ENCODE results near the gene FAM72B.
"Not testable (repeated sequence)": the region's sequence is repeated elsewhere in the genome, so short reads cannot be mapped to it uniquely, and the experiment has no call there.

FAM72B gene

DNA sequence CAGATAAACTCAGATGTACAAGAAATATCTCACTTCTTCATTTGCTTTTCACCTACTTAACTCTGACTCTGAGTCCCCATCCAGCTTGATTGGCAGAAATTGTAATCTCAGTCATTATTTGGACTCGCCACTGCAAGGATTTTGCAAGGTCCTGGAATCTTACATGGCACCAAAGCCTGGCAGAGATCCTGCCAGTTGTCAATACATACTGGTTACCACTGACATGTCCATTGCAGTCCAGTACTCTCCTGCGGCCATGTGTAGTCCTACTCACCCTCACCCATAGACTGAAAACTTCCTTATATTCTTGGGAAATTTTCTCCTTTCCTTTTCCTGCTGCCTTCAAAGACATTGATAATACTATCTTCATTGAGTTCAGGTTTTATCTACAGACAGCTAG, 29.3 kb downstream of the FAM72B start:
- H3K4me1 ChIP-seq; H3K9me3 ChIP-seq (replicated peaks in 1 of 11); H3K27ac ChIP-seq; H3K36me3 ChIP-seq; H4K20me1 ChIP-seq; H3K4me3 ChIP-seq; H3K4me2 ChIP-seq; H3K27me3 ChIP-seq; H3K9ac ChIP-seq: not testable (repeated sequence)

- H3K27me3 ChIP-seq; H3K4me3 ChIP-seq; H3K9me3 ChIP-seq (replicated peaks in 1 of 11); H4K20me1 ChIP-seq; H3K36me3 ChIP-seq; H3K4me1 ChIP-seq; H3K9ac ChIP-seq; H3K4me2 ChIP-seq; H3K27ac ChIP-seq: not testable (repeated sequence)
Measured at GRCh38 chr1:121152788-121153187, 31.4 kb downstream of the FAM72B start.

- not testable (repeated sequence) for H3K9me3 ChIP-seq (replicated peaks in 1 of 11); H3K27ac ChIP-seq; H3K4me1 ChIP-seq
Measured at GRCh38 chr1:121151294-121151693, 32.8 kb downstream of the FAM72B start.

DNA sequence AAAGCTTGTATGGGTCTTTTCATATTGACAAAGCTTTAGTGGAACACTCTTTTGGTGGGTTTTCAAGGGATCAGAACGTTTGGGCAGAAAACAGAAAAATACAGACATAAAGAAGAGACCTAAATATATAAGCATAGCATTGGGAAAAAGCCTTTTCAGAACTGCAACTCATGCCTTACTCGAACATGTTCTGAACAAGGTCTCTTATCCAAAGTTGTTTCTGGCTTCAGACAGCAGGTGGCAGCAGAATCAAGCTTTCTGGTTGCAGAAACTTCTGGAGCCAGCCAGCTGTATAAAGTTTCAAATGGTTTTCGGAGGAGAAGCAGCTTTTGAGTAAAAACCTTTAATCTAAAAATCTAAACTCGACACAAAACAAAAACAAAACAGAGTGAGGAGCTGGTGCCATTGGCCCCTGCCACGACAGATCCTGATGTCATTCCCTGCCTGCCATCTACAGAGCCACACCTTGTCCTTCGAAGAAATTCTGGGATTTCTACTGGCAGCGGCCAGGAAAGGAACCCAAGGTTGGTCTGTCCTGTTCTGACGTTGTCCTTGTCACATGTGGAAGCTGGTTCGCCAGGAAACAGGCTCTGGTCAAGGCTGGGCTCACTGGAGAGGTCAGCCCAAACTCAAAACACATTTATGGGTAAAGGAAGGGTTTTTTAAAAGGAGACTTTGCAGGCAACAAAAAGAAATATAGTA, 35.5 kb downstream of the FAM72B start:
- not testable (repeated sequence) for H3K9me3 ChIP-seq (replicated peaks in 1 of 11); H3K27ac ChIP-seq; H4K20me1 ChIP-seq; H3K36me3 ChIP-seq; H3K4me2 ChIP-seq; H3K4me1 ChIP-seq; H3K9ac ChIP-seq; H3K4me3 ChIP-seq; H3K27me3 ChIP-seq

More at GRCh38 chr1:121151294-121151693, 32.8 kb downstream of the FAM72B start:
- not testable (repeated sequence) for H3K36me3 ChIP-seq, H3K27me3 ChIP-seq, H3K4me3 ChIP-seq, H3K4me2 ChIP-seq, H3K9ac ChIP-seq, H4K20me1 ChIP-seq

- H3K36me3 ChIP-seq; H3K9ac ChIP-seq; H3K9me3 ChIP-seq (replicated peaks in 1 of 11); H3K4me1 ChIP-seq; H3K4me3 ChIP-seq; H3K4me2 ChIP-seq; H3K27ac ChIP-seq; H4K20me1 ChIP-seq; H3K27me3 ChIP-seq: not testable (repeated sequence)
Measured at GRCh38 chr1:121140393-121140792, 43.7 kb downstream of the FAM72B start.

- not testable (repeated sequence) for H3K27ac ChIP-seq; H3K4me3 ChIP-seq; H4K20me1 ChIP-seq; H3K36me3 ChIP-seq; H3K9ac ChIP-seq; H3K9me3 ChIP-seq (replicated peaks in 1 of 11); H3K27me3 ChIP-seq; H3K4me1 ChIP-seq; H3K4me2 ChIP-seq
Measured at GRCh38 chr1:121131494-121131893, 52.6 kb downstream of the FAM72B start.

- H3K4me2 ChIP-seq; H3K27me3 ChIP-seq; H3K4me3 ChIP-seq; H3K4me1 ChIP-seq; H3K27ac ChIP-seq; H3K9ac ChIP-seq; H3K36me3 ChIP-seq; H3K9me3 ChIP-seq (replicated peaks in 1 of 11); H4K20me1 ChIP-seq: not testable (repeated sequence)
Measured at GRCh38 chr1:121118480-121118824, 65.7 kb downstream of the FAM72B start.

All from BLaER1 treated with 17β-estradiol and CSF1 and Interleukin-3, amounts not matched to agents 10 nM and 100 nM (cell line).